ENCODE results near the gene ZNF682. TPM values are rescaled to one million over a fixed set of nuclear protein-coding genes. Genes with fewer than 3 reads are reported as not detected.
"Not testable (repeated sequence)": the region's sequence is repeated elsewhere in the genome, so short reads cannot be mapped to it uniquely, and the experiment has no call there.

The ZNF682 gene
- total RNA-seq = 1 to 10 TPM; 3.0 to 8.6 TPM

DNA sequence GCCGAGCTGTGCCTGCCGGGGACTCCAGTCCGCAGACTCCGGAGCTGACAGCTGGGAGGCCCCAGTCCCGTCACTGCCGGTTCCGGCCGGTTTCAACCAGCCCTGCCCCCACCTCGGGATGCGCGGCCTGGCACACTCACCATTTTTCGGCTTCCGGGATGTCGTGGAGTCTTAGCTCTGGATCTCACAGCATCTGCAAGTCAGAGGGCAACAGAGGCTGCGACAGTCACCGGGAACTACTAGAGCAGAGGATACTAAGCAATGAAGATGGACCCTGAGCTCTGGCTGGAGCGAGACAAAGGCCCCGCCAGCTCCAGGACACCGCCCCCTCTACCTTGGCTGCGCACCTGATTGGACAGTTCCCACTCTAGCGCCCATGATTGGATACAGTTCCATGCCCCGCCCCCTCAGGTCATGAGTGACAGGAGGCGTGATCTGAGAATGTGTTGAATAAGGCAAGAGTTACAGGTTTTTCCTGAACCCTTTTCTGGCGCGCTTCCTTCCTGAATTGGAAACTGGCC is at the start of gene ZNF682:
TSS of gene ZNF682 (minus strand) at position 303 of the 521 bp plus-strand sequence. CDS start at position 143, 160 bp downstream.
- intact Hi-C loops (cut with DNase I) = no loop called here
- ATAC-seq (peak; percentile 100), DNase-seq (peak; percentile 98 to 99 (median 98))
- Histone ChIP-seq H3K4me3 (peak within 1 kb of the TSS; percentile 75 to 87), H3K27ac (peak within 1 kb of the TSS in 3 of 4 donors; percentile 49 to 69 (median 68)), H3K4me1 (peaks cover 9% of the 10 kb centered on the region), H3K27me3 (no peaks in the 10 kb centered on the region), H3K9me3 (no peaks in the 10 kb centered on the region), H3K36me3 (replicated peaks in 1 of 2; ENCODE audit: insufficient read depth in 1 of 2, low read depth in 2 of 2) (no peaks in the 10 kb centered on the region)
- WGBS, 2 donors = 0% methylated on average over 6 to 16 of the region's 25 CpGs
- TF ChIP-seq POLR2A (IDR thresholded peaks at IDR 0.05) = peak in 2 of 3 donors; percentile 64 to 73
- TF ChIP-seq, protein P1, sequence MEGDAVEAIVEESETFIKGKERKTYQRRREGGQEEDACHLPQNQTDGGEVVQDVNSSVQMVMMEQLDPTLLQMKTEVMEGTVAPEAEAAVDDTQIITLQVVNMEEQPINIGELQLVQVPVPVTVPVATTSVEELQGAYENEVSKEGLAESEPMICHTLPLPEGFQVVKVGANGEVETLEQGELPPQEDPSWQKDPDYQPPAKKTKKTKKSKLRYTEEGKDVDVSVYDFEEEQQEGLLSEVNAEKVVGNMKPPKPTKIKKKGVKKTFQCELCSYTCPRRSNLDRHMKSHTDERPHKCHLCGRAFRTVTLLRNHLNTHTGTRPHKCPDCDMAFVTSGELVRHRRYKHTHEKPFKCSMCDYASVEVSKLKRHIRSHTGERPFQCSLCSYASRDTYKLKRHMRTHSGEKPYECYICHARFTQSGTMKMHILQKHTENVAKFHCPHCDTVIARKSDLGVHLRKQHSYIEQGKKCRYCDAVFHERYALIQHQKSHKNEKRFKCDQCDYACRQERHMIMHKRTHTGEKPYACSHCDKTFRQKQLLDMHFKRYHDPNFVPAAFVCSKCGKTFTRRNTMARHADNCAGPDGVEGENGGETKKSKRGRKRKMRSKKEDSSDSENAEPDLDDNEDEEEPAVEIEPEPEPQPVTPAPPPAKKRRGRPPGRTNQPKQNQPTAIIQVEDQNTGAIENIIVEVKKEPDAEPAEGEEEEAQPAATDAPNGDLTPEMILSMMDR (IDR thresholded peaks at IDR 0.05) = no peak

DNA sequence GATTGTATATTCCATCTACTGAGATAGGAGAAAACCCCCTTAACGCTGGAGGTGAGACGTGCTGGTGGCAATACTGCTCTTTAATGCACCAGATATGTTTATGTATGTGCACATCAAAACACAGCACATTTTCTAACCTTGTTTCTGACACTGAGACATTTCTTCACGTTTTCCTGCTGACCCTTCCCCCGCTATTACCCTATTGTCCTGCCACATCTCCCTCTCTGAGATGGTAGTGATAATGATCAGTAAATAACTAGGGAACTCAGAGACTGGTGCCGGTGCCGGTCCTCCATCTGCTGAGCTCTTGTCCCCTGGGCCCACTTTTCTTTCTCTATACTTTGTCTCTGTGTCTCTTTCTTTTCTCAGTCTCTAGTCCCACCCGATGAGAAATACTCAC is 43.6 kb upstream of the ZNF682 start:
- 66 to 72% methylated on average over 7 of the region's 7 CpGs for WGBS, 2 donors
- H3K4me1 ChIP-seq; H3K27ac ChIP-seq; intact Hi-C loops (cut with DNase I); ATAC-seq; DNase-seq; H3K27me3 ChIP-seq; H3K4me3 ChIP-seq; H3K36me3 ChIP-seq (replicated peaks in 1 of 2; ENCODE audit: insufficient read depth in 1 of 2, low read depth in 2 of 2); H3K9me3 ChIP-seq: not testable (repeated sequence)

DNA sequence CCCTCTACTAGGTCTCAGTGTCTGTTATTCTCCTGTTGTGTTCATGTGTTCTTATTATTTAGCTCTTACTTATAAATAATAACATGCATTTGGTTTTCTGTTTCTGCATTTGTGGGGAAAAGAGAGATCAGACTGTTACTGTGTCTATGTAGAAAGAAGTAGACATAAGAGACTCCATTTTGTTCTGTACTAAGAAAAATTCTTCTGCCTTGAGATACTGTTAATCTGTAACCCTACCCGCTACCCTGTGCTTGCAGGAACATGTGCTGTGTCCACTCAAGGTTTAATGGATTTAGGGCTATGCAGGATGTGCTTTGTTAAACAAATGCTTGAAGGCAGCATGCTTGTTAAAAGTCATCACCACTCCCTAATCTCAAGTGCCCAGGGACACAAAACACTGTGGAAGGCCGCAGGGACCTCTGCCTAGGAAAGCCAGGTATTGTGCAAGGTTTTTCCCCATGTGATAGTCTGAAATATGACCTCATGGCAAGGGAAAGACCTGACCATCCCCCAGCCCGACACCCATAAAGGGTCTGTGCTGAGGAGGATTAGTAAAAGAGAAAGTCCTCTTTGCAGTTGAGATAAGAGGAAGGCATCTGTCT is 43.0 kb upstream of the ZNF682 start:
- H3K4me1 ChIP-seq; H3K36me3 ChIP-seq (replicated peaks in 1 of 2; ENCODE audit: insufficient read depth in 1 of 2, low read depth in 2 of 2); H3K27me3 ChIP-seq; DNase-seq; H3K27ac ChIP-seq; H3K4me3 ChIP-seq; H3K9me3 ChIP-seq; ATAC-seq; intact Hi-C loops (cut with DNase I): not testable (repeated sequence)
- 42 to 64% methylated on average over 3 of the region's 3 CpGs for WGBS, 2 donors

DNA sequence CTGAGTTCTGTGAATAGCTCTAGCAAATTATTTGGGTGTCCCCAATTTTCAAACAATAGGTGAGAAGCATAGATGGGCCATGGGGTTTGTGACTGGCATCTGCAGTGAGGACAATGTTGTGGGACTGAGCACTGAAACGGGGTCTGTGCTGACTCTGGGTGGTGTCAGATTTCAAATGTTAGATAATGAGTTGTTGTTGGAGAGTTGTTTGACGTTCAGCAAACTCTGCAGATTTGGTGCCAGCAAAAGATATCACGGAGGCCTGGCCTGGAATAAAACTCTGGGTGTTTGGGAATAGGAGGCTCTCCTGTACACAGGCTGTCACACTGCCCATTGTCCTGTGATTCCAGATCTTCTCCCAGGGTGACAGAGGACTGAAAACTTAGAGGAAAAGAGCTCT is 41.4 kb upstream of the ZNF682 start:
- Histone ChIP-seq H3K9me3 (no peaks in the 10 kb centered on the region), H3K4me1 (peaks cover 6% of the 10 kb centered on the region), H3K27ac (no peak overlapping the region), H3K4me3 (no peak overlapping the region), H3K27me3 (no peaks in the 10 kb centered on the region), H3K36me3 (replicated peaks in 1 of 2; ENCODE audit: insufficient read depth in 1 of 2, low read depth in 2 of 2) (no peaks in the 10 kb centered on the region)
- DNase-seq (no peak), ATAC-seq (no peak)
- TF ChIP-seq, protein P1 (IDR thresholded peaks at IDR 0.05) = no peak
- no peak for TF ChIP-seq POLR2A (IDR thresholded peaks at IDR 0.05)
- 21 to 30% methylated on average over 3 of the region's 3 CpGs for WGBS, 2 donors
- intact Hi-C loops (cut with DNase I) = no loop called here

DNA sequence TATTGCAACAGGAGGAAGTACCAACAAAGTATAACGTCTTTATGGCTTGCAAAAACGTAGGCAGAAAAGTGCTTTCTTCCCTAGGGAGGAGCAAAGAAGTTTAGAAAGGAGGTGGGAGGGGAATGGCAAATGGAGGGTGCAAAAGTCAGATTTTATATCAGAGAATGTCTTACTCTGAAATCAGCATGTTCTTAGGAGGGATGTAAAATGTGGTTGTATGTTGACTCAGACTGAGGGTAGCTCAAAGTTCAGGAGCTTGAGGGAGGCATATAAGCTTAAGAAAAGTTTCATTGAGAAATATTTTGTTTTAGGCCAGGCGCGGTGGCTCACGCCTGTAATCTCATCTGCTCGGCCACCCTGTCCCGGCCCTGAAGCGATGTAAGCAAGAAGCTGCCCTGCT is 40.2 kb upstream of the ZNF682 start:
- Histone ChIP-seq H3K27me3 (no peaks in the 10 kb centered on the region), H3K36me3 (replicated peaks in 1 of 2; ENCODE audit: insufficient read depth in 1 of 2, low read depth in 2 of 2) (no peaks in the 10 kb centered on the region), H3K27ac (no peak overlapping the region), H3K9me3 (no peaks in the 10 kb centered on the region), H3K4me3 (no peak overlapping the region), H3K4me1 (peaks cover 6% of the 10 kb centered on the region)
- intact Hi-C loops (cut with DNase I) = no loop called here
- 81 to 87% methylated on average over 8 of the region's 8 CpGs for whole genome bisulfite sequencing, 2 donors
- DNase-seq = no peak
- TF ChIP-seq, protein P1 (IDR thresholded peaks at IDR 0.05) = no peak
- no peak for TF ChIP-seq POLR2A (IDR thresholded peaks at IDR 0.05)
- no peak for ATAC-seq

DNA sequence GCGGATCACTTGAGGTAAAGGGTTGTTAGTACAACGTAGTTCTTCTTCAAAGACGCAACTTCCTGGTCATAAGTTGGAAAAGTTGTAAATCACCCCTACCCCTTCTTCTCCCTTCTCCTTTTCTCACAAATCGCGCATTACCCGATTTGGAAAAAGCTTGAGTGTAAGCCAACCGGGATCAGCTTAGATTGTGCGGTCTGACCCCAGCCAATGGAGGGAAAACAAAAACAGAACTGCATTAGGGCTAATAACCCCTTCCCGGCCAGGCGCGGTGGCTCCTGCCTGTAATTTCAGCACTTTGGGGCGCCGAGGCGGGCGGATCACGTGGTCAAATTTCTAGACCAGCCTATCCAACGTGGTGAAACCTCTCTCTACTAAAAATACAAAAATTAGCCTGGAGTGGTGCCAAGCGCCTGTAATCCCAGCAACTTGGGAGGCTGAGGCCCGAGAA is 39.3 kb upstream of the ZNF682 start:
- ATAC-seq = peak; percentile 6
- TF ChIP-seq POLR2A (IDR thresholded peaks at IDR 0.05) = no peak
- TF ChIP-seq, protein P1 (IDR thresholded peaks at IDR 0.05) = no peak
- H3K4me1 ChIP-seq = peaks cover 6% of the 10 kb centered on the region

More for the DNA sequence above, 39.3 kb upstream of the ZNF682 start:
- intact Hi-C loops (cut with DNase I) = no loop called here
- Histone ChIP-seq H3K36me3 (replicated peaks in 1 of 2; ENCODE audit: insufficient read depth in 1 of 2, low read depth in 2 of 2) (no peaks in the 10 kb centered on the region), H3K27ac (peak overlapping the region in 2 of 4 donors; percentile 52 to 61), H3K4me3 (peak overlapping the region in 1 of 2 donors; percentile 24), H3K9me3 (no peaks in the 10 kb centered on the region), H3K27me3 (no peaks in the 10 kb centered on the region)
- DNase-seq = peak; percentile 15 to 35 (median 18)
- 4 to 7% methylated on average over 19 of the region's 19 CpGs for WGBS, 2 donors

Measured in body of pancreas (tissue), 4 donors.